Pancreas (tissue), 10 donors: Measurements from ENCODE around the gene RMP24.
"Not testable (repeated sequence)": the region's sequence is repeated elsewhere in the genome, so short reads cannot be mapped to it uniquely, and the experiment has no call there.

Experiments used
- ATAC-seq, 4 donors: fragments of 200-7000 bp; cut with Tn5 transposase; one replicate each; pipeline versions ENCODE4 v1.8.0 to v1.9.1; 2020; ENCODE audit warnings: mild to moderate bottlenecking in 4 of 4, moderate library complexity in 4 of 4
- DNase-seq, 6 donors: peaks; one replicate each; pipeline ENCODE4 v3.0.0-alpha.2; 2020
- FAIRE-seq: peaks from 2 replicates; lab custom pipeline; 2012; peaks lifted over from hg19 to GRCh38; lab: Jason Lieb, UNC
- H3K27ac ChIP-seq, 4 donors: fragments of 200-600 bp; sonication (generic); 1 replicate in 3 of 4; 2 replicates in 1 of 4; pipeline versions ENCODE4 v1.5.0 to v1.8.0; 2020
- H3K27me3 ChIP-seq, 4 donors: fragments of 200-600 bp; one replicate each; pipeline ENCODE4 v1.8.0; 2021
- H3K36me3 ChIP-seq, 3 donors: fragments of 200-600 bp; sonication (generic) in 1 of 3; one replicate each; pipeline versions ENCODE4 v1.5.0 to v1.8.0; 2020 to 2021
- H3K4me1 ChIP-seq, 3 donors: fragments of 200-600 bp; one replicate each; pipeline ENCODE4 v1.8.0; 2021
- H3K4me3 ChIP-seq, 4 donors: fragments of 200-600 bp; sonication (generic) in 2 of 4; one replicate each; pipeline versions ENCODE4 v1.5.0 to v1.8.0; 2020 to 2021
- H3K9me3 ChIP-seq, 4 donors: fragments of 200-600 bp; one replicate each; pipeline ENCODE4 v1.8.0; 2021
- CTCF ChIP-seq, 4 donors: fragments of 200-600 bp; sonication (generic) in 3 of 4; IDR thresholded peaks; one replicate each; pipeline versions ENCODE4 v1.5.0 to v1.8.0; 2021; ENCODE audit warnings: antibody characterized with exemption in 4 of 4
- WGBS, 2 donors: extraction: QIAGEN DNeasy Blood & Tissue Kit; methylation state at CpG; one replicate each; pipeline ENCODE4 v1.1.7; 2013; 5-methylcytosine and 5-hydroxymethylcytosine counted together
- intact Hi-C, 3 donors: fragments of 100-400 bp; cut with DNase I; formaldehyde crosslinking; loops; one replicate each; pipeline versions ENCODE4 v1.11.1 to v1.14.2; 2022
- donor health status: healthy with polysubstance abuse.
- donor health status: DM: no; HTN: no; CAD: no; lungs with moderate emphysema.
- donor health status: DM: no; HTN: no; CAD: no.
- donor health status: control.
- donor health status: control.
- donor health status: Bipolar disorder and iron deficiency.
- donor health status: DM: yes; HTN: yes; CAD: no.
- donor health status: DM: no; HTN: no; CAD: no.
- donor health status: DM: no; HTN: no; CAD: no.
- donor health status: DM: yes; HTN: yes; CAD: no.

RMP24 gene

GRCh38 chr18:36012891-36013290 is 40.4 kb downstream of the RMP24 start:
- no peaks in the 10 kb centered on the region for H3K9me3 ChIP-seq
- H3K4me1 ChIP-seq: no peaks in the 10 kb centered on the region
- FAIRE-seq (no peak), ATAC-seq (no peak), DNase-seq (no peak)
- H3K4me3 ChIP-seq: no peak overlapping the region
- 96 to 99% methylated on average over 2 of the region's 2 CpGs for WGBS, 2 donors
- TF ChIP-seq CTCF (IDR thresholded peaks at IDR 0.05): no peak
- intact Hi-C loops: loop anchor here in 1 of 3 donors (10.0 kb wide), 1 partner anchor 272 kb away; no protein-coding TSS in a partner anchor
- no peaks in the 10 kb centered on the region for H3K36me3 ChIP-seq
- H3K27ac ChIP-seq: no peak overlapping the region
- no peaks in the 10 kb centered on the region for H3K27me3 ChIP-seq

- no peak for DNase-seq
Observed at GRCh38 chr18:36015629-36016028, 43.1 kb downstream of the RMP24 start.

GRCh38 chr18:36017232-36017631 is 44.8 kb downstream of the RMP24 start:
- Histone ChIP-seq H3K4me1 (no peaks in the 10 kb centered on the region), H3K27ac (no peak overlapping the region), H3K9me3 (no peaks in the 10 kb centered on the region), H3K4me3 (no peak overlapping the region), H3K27me3 (no peaks in the 10 kb centered on the region), H3K36me3 (no peaks in the 10 kb centered on the region)
- intact Hi-C loops: loop anchor here in 2 of 3 donors (5.0 to 10.0 kb wide), 2 partner anchors 265 to 268 kb away; no protein-coding TSS in a partner anchor
- no peak for DNase-seq
- no peak for ATAC-seq
- FAIRE-seq: no peak
- TF ChIP-seq CTCF (IDR thresholded peaks at IDR 0.05): no peak
- 73 to 74% methylated on average over 2 of the region's 2 CpGs for WGBS, 2 donors

More at GRCh38 chr18:36015629-36016028, 43.1 kb downstream of the RMP24 start:
- H3K4me1 ChIP-seq: no peaks in the 10 kb centered on the region
- no peaks in the 10 kb centered on the region for H3K36me3 ChIP-seq
- TF ChIP-seq CTCF (IDR thresholded peaks at IDR 0.05): no peak
- 89 to 95% methylated on average over 3 of the region's 3 CpGs for WGBS, 2 donors
- no peaks in the 10 kb centered on the region for H3K27me3 ChIP-seq
- no peak for FAIRE-seq
- no peak overlapping the region for H3K4me3 ChIP-seq
- intact Hi-C loops: loop anchor here in 2 of 3 donors (5.0 to 10.0 kb wide), 2 partner anchors 267 to 269 kb away; no protein-coding TSS in a partner anchor
- H3K27ac ChIP-seq: no peak overlapping the region
- ATAC-seq: no peak
- H3K9me3 ChIP-seq: no peaks in the 10 kb centered on the region

GRCh38 chr18:36020174-36020711 is 47.8 kb downstream of the RMP24 start:
- Histone ChIP-seq H3K4me3 (no peak overlapping the region), H3K27me3 (no peaks in the 10 kb centered on the region), H3K4me1 (peaks cover 0 to 2% (median 0%) of the 10 kb centered on the region in 3 donors), H3K9me3 (no peaks in the 10 kb centered on the region), H3K27ac (no peak overlapping the region), H3K36me3 (peaks cover 0 to 6% (median 0%) of the 10 kb centered on the region in 3 donors)
- WGBS, 2 donors: 85 to 87% methylated on average over 3 of the region's 3 CpGs
- no peak for ATAC-seq
- DNase-seq: no peak
- no peak for TF ChIP-seq CTCF (IDR thresholded peaks at IDR 0.05)
- no peak for FAIRE-seq
- intact Hi-C loops: no loop called here

GRCh38 chr18:36023336-36023735 is 50.9 kb downstream of the RMP24 start:
- no peak overlapping the region for H3K4me3 ChIP-seq
- no peak for TF ChIP-seq CTCF (IDR thresholded peaks at IDR 0.05)
- H3K36me3 ChIP-seq: peaks cover 0 to 10% (median 0%) of the 10 kb centered on the region in 3 donors
- no peaks in the 10 kb centered on the region for H3K9me3 ChIP-seq
- no peak overlapping the region for H3K27ac ChIP-seq
- 92 to 97% methylated on average over 1 of the region's 1 CpG for WGBS, 2 donors
- FAIRE-seq (no peak), DNase-seq (no peak), ATAC-seq (no peak)
- intact Hi-C loops: no loop called here
- H3K27me3 ChIP-seq: no peaks in the 10 kb centered on the region
- H3K4me1 ChIP-seq: peaks cover 3 to 22% (median 4%) of the 10 kb centered on the region in 3 donors

- Histone ChIP-seq H3K4me1 (peaks cover 7 to 29% (median 13%) of the 10 kb centered on the region in 3 donors), H3K36me3 (peaks cover 0 to 10% (median 0%) of the 10 kb centered on the region in 3 donors)
- DNase-seq, H3K27ac ChIP-seq, H3K27me3 ChIP-seq, H3K4me3 ChIP-seq, intact Hi-C loops, FAIRE-seq, ATAC-seq, H3K9me3 ChIP-seq: not testable (repeated sequence)
- 92 to 97% methylated on average over 3 of the region's 3 CpGs for WGBS, 2 donors
Observed at GRCh38 chr18:36024241-36024640, 51.8 kb downstream of the RMP24 start.
